GM21717 (cell line): ENCODE data around the gene VSTM2B.

ENCODE experiments used
- ATAC-seq: cut with Tn5 transposase; IDR thresholded peaks from one replicate; pipeline ENCODE4 v1.9.1; 2021; ENCODE audit warnings: mild to moderate bottlenecking, moderate library complexity; ENCODE audit not compliant: unreplicated experiment

VSTM2B gene

DNA sequence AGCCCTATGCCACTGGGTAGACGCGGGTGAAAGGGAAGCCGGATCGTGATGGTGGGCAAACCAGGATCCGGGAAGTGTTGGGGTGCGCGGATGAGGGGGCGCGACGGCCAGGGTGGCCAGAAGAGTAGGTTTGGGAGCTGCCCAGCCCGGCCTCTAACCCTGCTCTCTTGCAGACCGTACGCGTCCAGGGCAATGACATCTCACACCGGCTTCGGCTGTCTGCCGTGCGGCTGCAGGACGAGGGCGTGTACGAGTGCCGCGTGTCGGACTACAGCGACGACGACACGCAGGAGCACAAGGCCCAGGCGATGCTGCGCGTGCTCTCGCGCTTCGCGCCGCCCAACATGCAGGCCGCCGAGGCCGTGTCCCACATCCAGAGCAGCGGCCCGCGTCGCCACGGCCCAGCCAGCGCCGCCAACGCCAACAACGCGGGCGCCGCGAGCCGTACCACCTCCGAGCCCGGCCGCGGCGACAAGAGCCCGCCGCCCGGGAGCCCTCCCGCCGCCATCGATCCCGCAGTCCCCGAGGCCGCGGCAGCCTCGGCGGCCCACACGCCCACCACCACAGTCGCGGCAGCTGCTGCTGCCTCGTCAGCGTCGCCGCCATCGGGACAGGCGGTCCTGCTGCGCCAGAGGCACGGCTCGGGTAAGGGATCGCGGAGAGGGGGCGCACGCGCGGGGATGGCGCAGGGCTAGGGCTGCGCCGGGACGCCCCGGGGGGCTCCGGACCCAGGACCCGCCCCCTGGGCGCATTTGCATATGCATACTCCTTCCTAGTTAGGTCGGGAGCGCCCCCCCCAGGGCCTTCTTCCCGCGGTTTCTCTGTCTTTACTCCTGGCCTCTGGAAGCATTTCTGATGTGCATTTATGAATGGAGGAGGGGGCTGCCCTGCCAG, 4.1 kb downstream of the VSTM2B start:
- no peak for ATAC-seq

DNA sequence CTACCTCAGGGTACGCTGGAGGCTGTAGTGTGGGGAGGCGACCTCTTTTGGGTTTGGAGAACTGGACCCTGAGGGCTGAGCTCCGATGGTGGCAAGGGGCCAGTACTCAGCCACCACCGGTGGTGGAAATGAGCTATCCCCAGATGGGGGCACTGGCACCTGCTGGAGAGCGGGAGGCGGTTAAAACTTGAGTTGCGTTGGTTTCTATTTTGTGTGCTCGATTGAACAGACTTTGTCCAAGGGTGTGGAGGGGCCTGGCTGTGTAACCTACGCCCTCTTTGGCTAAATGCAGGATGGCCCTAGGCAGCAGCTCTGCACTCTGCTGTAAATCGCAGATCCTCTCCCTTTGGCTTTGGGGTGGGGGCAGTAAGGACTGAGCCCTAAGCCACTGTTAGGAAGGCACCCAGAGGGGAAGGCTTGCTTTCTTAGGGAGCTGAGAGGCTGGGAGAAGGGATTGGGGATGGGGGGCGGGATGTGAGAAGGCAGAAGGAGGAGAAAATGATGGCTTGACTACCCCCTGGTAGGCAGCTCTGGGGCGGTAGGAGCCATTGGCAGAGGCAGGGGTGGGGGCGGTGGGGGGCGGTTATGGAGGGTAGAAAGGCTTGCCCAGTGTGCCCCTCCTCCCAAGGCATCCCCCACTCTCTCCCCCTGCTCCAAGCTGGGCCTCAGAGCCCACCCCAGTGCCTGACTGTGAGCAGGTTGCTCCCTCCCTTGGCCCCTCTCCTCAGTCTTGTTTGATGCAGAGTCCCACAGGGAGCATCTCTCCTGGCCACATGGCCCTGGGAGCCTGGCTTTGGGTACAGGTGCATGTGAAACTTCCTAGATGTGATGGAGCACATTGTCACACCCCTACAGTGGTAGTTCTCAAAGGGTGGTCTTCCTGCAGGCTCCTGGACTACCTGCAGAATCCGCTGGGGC, 5.0 kb downstream of the VSTM2B start:
- no peak for ATAC-seq

DNA sequence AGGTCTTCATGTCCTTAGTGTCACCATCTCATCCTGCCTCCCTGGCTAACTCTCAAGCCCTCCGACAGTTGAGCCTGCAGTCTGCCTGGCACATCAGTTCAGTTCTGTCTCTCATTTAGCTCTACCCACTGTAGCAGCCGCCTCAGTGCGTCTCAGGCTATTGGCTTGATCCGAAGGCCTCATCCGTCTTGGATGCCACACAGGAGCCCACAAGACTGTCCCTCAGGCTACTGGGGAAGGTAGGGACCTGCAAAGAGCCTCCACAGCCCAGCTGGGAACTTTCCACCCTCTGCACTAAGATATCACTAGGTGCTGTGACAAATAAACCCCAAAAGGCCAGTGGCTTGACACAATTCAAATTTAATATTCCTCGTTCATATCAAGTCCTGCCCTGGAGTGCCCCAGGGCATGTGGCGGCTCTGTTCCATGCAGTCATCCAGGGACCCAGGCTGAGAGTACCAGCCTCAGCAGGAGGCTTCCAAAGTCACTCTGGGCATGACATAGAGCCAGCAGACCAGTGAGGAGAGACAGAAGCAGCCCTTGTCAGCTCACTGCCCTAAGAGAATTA, 5.7 kb downstream of the VSTM2B start:
- no peak for ATAC-seq

DNA sequence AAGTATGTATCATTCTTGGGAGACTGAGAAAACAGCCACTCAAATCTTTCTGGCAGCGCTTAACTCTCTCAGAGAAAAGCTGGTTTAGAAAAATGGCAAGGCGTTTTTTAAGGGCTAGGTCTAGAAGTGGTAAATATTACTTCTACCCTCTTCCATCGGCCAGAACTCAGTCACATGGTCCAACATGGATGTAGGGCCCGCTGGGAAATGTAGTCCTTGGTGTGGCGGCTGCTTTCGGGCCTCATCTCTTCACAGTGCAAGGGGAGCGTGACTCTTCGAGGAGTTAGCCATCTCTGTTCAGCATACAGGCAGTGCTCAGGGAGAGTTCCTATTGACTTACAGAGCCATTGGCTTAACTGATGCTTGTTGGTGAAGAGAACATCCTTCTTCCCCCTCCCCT, 6.3 kb downstream of the VSTM2B start:
- ATAC-seq: no peak

DNA sequence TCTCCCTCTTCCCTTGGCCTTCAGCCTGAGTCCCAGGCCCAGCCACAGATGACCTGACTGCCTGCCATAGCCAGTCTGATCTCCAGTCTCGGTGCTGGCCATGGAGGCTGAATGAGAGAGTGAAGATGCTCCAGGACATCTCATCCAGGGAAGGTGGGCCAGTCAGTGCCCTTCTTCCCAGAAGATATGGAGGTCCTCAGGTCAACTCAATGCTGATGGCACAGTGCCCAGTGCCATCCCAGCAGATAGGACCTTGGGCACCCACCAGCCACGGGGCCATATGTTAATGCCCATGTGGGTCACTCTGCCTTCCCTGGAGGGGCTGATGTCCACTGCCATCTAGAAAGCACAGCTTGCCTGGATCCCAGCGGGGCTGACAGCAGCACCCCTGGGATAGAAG, 7.2 kb downstream of the VSTM2B start:
- ATAC-seq: no peak

DNA sequence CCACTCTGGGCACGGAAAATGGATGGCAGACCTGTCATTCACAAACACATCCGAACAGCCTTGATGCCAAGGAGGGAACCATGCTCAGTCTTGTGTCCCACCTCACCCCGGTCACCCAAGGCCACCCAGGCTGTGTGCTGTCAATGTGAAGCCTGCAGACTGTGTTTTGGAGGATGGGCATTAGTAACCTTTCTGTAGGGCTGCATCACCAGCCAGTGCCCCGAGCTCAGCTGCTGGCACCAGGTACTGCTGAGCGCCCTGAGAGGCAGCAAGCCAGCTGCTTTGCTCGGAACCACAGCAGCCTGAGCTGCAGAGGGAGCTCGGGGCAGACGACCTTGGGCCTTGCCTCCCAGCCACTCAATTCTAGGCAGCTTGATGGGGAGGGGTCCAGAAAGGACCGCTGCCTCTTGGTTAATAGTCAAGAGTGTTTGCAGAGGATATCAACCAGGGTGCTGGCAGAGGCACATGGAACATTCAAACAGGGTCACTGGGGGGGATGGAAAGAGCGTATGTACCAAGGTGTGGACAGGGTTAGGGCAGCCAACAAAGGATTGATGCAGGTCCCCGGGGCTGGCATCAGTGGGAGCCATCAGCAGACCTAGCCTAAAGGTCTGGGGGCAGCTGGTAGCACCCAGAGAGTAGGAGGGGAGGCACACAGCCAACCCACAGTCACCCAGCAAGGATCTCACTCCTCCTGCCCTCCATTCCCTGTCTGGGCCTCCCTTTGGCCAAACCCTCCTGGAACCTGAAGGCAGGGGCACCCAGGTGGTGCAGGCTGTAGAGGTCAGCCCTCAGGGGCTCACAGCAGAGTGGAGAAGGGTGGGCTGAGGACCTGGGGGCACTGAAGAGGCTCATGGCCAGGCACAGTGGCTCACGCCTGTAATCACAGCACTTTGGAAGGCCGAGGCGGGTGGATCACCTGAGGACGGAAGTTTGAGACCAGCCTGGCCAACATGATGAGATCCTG, 8.1 kb downstream of the VSTM2B start:
- no peak for ATAC-seq

DNA sequence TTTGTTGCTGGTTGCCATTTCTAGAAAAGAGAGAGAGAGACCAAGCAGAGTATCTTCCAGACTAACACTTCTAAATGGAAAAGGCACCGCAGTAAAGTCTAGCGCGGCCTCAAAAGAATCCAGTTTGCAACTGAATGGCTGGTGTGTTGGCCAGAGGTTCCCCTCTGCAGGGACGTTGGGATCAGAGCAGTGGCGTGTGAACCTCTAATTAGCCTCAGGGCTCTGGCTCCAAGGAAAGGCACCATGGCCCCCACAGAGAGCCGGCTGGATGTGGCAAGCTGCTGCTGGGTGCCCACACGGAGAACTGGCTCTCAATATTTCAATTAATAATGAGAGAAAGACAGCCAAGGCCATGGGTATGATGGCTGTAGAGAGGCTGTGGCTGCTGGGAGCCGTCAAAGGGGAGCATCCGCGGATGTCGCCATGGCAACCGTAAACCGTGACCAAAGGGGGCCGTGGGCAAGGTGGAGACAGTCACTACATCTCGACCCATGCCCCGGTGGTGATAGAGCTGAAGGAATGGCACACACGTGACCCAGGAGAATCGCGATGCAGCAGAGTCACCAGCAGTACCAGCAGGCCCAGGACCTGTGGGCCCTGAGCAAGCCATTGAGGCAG, 9.5 kb downstream of the VSTM2B start:
- no peak for ATAC-seq

DNA sequence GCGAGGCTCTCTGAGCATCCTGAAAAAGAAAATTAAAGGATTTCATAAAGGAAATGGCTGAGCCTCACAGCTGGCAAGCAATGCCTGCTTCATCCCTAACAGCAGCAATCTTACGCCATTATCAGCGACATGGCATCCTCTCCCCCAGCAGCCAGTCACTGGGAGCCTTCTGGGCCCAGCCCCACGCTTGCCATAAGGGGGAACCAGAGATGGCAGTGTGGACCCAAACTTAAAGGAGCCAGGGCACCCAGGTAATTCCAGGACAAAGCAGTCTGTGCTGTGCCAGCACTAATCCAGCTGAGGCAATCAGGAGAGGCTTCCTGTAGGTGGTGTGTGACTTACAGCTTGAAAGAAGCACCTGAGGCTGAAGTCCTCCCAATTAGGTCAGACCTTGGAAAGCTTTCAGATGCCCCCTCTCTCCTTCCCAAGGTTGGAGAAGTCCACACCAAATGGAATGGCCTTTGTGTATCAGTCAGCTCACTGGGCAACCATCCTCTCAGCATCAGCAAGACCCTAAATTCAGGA, 10.3 kb downstream of the VSTM2B start:
- ATAC-seq: no peak

DNA sequence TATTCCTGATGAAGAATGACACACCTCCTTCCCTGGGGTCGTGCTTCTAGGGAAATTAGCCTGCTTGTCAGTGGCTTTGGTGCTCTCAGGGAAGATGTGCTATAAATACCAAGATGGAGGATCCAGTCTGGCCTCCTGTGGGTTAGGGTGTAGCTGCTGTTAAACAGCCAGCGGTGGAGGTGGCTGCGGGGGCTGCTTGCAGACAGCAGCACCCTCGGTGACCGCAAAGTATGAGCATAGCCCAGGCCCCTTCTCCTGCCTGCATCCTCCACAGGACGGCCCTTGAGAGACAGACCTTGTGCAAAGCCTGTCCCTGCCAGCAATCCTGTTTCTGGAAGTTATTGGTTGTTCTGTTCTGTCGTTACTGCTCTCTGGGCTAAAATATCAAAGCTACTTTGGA, 11.4 kb downstream of the VSTM2B start:
- ATAC-seq: no peak

DNA sequence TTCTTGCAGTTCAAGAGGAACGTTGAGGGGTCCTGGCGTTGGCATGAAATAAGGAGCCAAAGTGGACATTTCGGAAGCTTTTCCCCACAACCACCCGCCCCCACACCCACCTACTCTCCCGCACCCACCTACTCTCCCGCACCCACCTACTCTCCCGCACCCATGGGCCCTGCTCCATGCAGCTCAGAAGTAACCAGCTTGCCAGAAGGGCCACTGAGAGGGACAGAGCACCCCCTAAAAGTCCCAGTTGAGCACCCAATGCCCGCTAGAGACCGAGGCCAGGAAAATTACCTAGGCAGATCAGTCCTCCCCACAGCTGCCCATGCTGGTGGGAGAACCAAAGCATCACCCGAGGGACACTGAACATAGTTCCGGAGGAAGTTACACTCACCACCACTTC, 11.8 kb downstream of the VSTM2B start:
- ATAC-seq: no peak

DNA sequence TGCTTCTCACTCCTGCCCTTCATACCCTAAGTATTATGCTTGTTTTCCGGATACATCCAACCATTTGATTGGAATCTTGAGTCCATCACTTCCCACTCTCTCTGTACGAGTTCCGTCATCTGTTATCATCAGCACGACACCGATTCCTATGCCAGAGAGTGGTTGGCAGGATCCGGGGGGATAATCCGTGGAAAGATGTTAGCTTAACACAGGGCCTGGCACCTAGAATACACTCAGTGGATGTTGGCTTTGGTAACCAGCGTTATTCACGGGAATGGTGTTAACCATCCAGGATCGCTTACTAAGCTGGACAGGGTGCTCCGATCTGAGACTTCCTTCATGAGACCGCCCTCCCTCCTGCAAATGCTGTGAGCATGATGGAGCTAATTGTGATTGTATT, 12.4 kb downstream of the VSTM2B start:
- no peak for ATAC-seq

DNA sequence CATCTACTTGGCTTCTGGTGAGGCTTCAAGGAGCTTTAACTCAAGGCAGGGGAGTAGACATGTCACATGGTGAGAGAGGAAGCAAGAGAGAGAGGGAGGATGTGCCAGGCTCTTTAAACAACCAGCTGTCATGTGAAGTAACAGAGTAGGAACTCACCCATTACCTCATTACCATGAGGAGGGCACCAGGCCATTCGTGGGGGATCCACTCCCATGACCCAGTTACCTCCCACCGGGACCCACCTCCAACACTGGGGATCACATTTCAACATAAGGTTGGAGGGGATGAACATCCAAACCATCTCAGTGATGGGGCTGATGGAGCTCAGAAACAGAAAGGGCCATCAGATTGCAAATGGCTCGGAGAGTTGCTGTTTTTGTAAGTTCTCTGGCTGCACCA, 12.9 kb downstream of the VSTM2B start:
- no peak for ATAC-seq

DNA sequence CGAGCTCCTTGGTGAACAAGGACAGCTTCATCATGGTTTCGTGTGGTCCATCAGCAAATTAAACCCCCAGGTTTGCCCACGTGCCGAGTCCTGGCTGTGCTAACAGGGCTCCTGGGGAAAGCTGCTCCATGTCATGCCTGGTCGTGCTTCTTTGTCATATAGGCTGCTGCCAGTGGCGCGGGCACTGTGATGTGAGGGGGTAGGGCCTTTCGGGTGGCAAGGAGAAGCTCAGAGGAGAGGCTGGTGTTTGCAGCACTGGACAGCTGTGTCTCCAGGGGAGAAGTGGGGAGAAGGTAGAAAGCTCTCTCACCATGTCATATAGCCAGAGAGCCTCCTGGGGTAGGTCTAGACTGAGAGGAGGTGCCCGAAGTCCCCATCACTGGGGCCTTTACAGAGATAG, 13.3 kb downstream of the VSTM2B start:
- ATAC-seq: no peak

DNA sequence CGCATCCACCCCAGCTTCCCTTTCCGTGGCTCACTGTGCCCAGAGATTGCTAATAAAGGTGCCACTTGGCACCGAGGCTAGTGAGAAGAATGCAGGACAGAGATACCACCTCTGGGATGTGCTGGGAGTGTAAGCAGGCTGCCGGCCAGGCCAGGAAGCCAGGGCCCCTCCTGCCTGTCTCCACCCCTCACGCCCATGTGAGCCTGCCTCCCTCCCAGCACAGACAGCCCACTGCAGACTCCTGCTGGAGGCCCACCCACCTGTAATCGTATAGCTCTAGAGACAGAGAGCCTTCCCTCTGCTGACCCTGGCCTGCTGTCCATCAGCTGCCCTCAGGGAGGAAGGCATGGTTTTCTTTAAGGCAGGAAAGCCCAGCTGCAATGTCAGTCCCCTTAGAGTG, 13.9 kb downstream of the VSTM2B start:
- ATAC-seq: no peak

DNA sequence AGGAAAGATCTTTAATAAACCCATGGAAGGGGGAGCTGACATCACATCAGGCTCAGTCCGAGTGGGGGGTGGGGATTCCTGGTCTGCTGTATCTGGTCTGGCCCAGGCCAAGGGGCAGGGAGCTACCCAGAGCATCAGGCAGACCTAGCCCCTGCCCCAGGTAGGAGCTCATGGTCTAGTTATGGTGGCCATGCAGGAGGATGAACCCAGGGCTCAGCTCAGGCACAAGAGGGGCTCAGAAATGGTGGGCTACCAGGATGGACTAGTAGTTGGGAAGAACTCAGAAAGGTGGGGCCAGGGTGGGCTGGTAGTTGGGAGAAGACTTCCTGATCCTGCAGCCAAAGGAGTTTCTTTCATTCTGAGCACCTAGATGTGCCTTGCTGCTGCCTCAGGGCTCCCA, 14.3 kb downstream of the VSTM2B start:
- no peak for ATAC-seq

DNA sequence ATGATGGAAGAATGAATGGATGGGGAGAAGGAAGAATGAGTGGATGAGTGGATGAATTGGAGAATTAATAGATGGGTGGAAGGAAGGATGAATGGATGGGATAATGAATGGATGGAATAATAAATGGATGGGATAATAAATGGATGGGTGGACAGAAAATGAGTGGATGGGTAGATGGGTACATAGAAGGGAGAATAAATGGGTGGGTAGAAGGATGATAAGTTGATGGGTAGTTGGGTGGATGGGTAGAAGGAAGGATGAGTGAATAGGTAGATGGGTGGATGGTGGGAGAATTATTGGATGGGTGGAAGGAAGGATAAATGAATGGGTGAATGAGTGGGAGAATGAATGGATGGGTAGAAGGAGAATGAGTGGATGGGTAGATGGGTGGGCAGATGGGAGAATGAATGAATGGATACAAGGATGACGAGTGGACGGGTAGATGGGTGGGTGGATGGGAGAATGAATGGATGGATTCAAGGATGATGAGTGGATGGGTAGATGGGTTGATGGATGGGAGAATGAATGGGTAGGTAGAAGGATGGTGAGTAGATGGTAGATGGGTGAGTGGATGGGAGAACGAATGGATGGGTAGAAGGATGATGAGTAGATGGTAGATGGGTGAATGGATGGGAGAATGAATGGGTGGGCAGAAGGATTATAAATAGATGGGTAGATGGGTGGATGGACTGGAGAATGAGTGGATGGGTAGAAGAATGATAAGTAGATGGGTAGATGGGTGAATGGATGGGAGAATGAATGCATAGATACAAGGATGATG, 15.9 kb downstream of the VSTM2B start:
- no peak for ATAC-seq

DNA sequence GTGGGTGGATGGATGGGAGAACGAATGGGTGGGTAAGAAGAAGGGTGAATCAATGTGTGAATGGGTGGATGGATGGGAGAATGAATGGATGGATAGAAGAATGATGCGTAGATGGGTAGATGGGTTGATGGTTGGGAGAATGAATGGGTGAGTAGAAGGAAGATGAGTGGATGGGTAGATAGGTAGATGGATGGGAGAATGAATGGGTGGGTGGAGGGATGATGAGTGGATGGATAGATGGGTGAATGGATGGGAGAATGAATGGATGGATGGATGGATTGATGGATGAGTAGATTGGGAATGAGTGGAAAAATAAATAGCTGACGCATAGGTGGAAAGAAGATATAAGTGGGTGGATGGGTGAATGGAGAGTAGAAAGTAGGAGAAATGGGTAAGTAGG, 16.5 kb downstream of the VSTM2B start:
- ATAC-seq: no peak

DNA sequence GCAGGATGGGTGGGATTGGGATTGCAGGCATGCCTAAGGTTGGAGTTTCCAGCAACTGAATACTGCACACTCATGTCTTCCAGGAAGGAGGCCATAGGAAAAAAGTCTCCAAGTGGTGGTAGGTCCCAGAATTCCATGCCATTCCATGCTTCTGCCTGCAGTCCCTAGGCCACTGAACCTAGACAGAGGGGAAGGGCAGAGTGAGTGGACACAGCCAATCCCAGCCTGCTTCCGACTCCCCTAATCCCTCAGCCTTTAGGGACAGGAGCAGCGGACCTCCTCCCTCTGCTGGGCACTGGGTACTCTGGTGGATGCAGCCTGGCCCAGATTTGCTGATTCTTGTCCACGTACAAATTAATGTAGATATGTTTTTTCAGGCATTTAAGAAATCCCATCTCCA, 17.0 kb downstream of the VSTM2B start:
- ATAC-seq: no peak

DNA sequence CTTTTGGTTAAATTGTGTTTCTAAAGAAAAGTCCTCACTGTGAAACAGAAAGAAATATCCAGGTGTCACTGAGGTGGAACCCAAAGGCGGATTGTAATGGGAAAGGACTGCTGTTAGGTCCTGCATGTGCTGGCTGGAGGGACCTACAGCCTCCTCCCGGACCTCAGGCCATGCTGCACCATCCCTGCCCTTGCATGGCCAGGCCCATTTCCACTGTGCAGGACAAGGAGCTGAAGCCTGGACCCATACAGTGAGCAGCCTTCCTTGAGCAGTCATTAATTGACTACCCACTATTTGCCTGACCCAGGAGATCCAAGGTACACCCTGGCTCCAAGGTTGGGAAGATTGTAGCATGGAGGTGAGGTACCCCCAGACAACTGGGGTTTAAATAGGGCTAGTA, 17.6 kb downstream of the VSTM2B start:
- no peak for ATAC-seq
